Hepatocyte (in vitro differentiated cells): ENCODE results near the gene RTP1. TPM values are rescaled to one million over a fixed set of nuclear protein-coding genes. Genes with fewer than 3 reads are reported as not detected.

ENCODE experiments used
- DNase-seq: peaks from one replicate; pipeline ENCODE4 v3.0.0-alpha.2; 2016; ENCODE audit warnings: low spot score
- H2AFZ ChIP-seq: fragments of 200-600 bp; sonication (generic); 2 replicates; pipeline ENCODE4 v1.6.0; 2016; ENCODE audit warnings: antibody characterized with exemption, mild to moderate bottlenecking
- H3K27ac ChIP-seq: fragments of 200-600 bp; sonication (generic); 2 replicates; pipeline ENCODE4 v1.5.1; 2016; ENCODE audit warnings: mild to moderate bottlenecking
- H3K27me3 ChIP-seq: fragments of 200-600 bp; sonication (generic); 2 replicates; pipeline ENCODE4 v1.6.1; 2016
- H3K36me3 ChIP-seq: fragments of 200-600 bp; sonication (generic); replicated peaks from 2 replicates; pipeline ENCODE4 v1.5.1; 2016; ENCODE audit warnings: low read depth; ENCODE audit not compliant: insufficient read depth
- H3K4me1 ChIP-seq: fragments of 200-600 bp; sonication (generic); 2 replicates; pipeline ENCODE4 v1.5.1; 2016; ENCODE audit warnings: mild to moderate bottlenecking, moderate library complexity; ENCODE audit not compliant: insufficient read depth
- H3K4me2 ChIP-seq: fragments of 200-600 bp; sonication (generic); 2 replicates; pipeline ENCODE4 v1.6.0; 2016
- H3K4me3 ChIP-seq: fragments of 200-600 bp; sonication (generic); 2 replicates; pipeline ENCODE4 v1.5.1; 2016; ENCODE audit warnings: mild to moderate bottlenecking
- H3K79me2 ChIP-seq: fragments of 200-600 bp; sonication (generic); 2 replicates; pipeline ENCODE4 v1.6.0; 2017; ENCODE audit warnings: mild to moderate bottlenecking
- H3K9me2 ChIP-seq: fragments of 200-600 bp; sonication (generic); replicated peaks from 2 replicates; pipeline ENCODE4 v1.6.0; 2017; ENCODE audit warnings: mild to moderate bottlenecking; ENCODE audit not compliant: insufficient read depth
- H3K9me3 ChIP-seq: fragments of 200-600 bp; sonication (generic); 2 replicates; pipeline ENCODE4 v1.5.1; 2016; ENCODE audit warnings: low read depth, mild to moderate bottlenecking
- H4K20me1 ChIP-seq: fragments of 200-600 bp; sonication (generic); 2 replicates; pipeline ENCODE4 v1.6.0; 2016; ENCODE audit warnings: mild to moderate bottlenecking; ENCODE audit not compliant: insufficient read depth, poor library complexity, severe bottlenecking
- EZH2 ChIP-seq: fragments of 200-600 bp; sonication (generic); IDR thresholded peaks from 2 replicates; pipeline ENCODE4 v1.6.1; 2016; ENCODE audit warnings: antibody characterized with exemption, mild to moderate bottlenecking, borderline replicate concordance
- EZH2phosphoT487 ChIP-seq: fragments of 200-600 bp; sonication (generic); IDR thresholded peaks from one replicate; pipeline ENCODE4 v1.6.1; 2018; ENCODE audit warnings: antibody characterized with exemption, mild to moderate bottlenecking, low read depth, moderate library complexity; ENCODE audit not compliant: unreplicated experiment, severe bottlenecking
- WGBS: methylation state at CpG from one replicate; pipeline ENCODE4 v1.1.6; 2016; ENCODE audit warnings: low lambda C conversion rate; ENCODE audit errors: missing lambda C conversion rate; 5-methylcytosine and 5-hydroxymethylcytosine counted together
- polyA plus RNA-seq: library from polyadenylated mRNA; unstranded; fragments of >200 nt; fragmentation: Nextera tagmentation; extraction: Ambion mirVana; gene quantifications from 2 replicates; pipeline ENCODE4 v1.2.1, GENCODE V29; 2016
- total RNA-seq: library from RNA; depleted of rRNA; stranded (reverse); fragments of >200 nt; gene quantifications from 2 replicates; pipeline ENCODE4 v1.2.3, GENCODE V29; 2014
- TF ChIP-seq, protein P1 (sequence below): fragments of 200-600 bp; sonication (generic); IDR thresholded peaks from 2 replicates; pipeline ENCODE4 v1.5.1; 2016; ENCODE audit warnings: antibody characterized with exemption, mild to moderate bottlenecking; ENCODE audit not compliant: poor library complexity

Gene RTP1
- total and polyA plus RNA-seq, 2 experiments from 2014 or later, result not detected

DNA sequence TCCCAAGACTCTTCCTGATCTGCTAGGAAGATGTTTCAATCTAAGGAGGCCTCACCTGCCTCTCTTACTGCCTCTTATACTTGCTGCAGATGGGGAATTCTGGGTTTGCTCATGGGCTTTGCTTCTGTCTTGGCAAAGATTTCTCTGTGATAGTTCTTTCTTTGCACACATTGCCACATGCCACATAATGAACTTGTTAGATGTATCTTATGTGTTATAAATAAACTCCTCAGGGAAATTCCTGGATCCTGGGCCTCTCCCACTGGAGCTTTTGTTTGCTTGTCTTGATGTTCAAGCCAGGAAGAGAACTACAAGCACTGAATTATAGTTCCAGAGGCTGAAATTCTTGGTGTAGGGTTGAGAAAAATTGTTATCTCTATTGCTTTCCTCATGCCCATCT is 12.2 kb downstream of the RTP1 start:
- no peak overlapping the region for H2AFZ ChIP-seq
- H3K9me2 ChIP-seq, result no peaks in the 10 kb centered on the region
- H3K4me2 ChIP-seq, result no peak overlapping the region
- H3K27me3 ChIP-seq, result no peaks in the 10 kb centered on the region
- no peak overlapping the region for H3K27ac ChIP-seq
- H3K9me3 ChIP-seq, result no peaks in the 10 kb centered on the region
- peaks cover 19% of the 10 kb centered on the region for H3K4me1 ChIP-seq
- TF ChIP-seq EZH2phosphoT487, result no peak
- TF ChIP-seq EZH2, result no peak
- TF ChIP-seq, protein P1, sequence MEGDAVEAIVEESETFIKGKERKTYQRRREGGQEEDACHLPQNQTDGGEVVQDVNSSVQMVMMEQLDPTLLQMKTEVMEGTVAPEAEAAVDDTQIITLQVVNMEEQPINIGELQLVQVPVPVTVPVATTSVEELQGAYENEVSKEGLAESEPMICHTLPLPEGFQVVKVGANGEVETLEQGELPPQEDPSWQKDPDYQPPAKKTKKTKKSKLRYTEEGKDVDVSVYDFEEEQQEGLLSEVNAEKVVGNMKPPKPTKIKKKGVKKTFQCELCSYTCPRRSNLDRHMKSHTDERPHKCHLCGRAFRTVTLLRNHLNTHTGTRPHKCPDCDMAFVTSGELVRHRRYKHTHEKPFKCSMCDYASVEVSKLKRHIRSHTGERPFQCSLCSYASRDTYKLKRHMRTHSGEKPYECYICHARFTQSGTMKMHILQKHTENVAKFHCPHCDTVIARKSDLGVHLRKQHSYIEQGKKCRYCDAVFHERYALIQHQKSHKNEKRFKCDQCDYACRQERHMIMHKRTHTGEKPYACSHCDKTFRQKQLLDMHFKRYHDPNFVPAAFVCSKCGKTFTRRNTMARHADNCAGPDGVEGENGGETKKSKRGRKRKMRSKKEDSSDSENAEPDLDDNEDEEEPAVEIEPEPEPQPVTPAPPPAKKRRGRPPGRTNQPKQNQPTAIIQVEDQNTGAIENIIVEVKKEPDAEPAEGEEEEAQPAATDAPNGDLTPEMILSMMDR, result no peak
- DNase-seq, result no peak
- no peaks in the 10 kb centered on the region for H4K20me1 ChIP-seq
- H3K4me3 ChIP-seq, result no peak overlapping the region
- H3K79me2 ChIP-seq, result no peaks in the 10 kb centered on the region
- H3K36me3 ChIP-seq, result no peaks in the 10 kb centered on the region

DNA sequence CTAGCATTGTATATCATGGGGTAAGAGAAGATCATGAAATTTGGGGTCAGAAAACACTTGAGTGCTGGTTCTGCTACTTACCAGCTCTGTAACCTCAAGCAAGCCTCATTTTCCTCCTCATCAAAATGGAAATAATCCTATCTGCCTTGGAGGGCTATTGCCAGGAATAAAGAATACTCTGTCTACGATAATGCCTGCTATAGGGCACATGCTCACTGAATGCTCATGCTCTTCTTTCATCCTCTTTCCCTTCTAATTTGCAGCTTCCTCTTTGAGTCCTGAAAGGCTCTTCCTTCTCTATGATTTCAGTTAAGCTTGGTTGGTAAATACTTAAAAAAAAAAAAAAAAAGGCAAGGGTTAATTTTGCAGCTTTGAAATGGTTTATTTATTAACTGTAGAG is 12.8 kb downstream of the RTP1 start:
- Histone ChIP-seq H3K36me3 (no peaks in the 10 kb centered on the region), H2AFZ (no peak overlapping the region), H3K4me2 (no peak overlapping the region), H4K20me1 (no peaks in the 10 kb centered on the region), H3K4me3 (no peak overlapping the region), H3K27me3 (no peaks in the 10 kb centered on the region), H3K27ac (no peak overlapping the region), H3K9me2 (no peaks in the 10 kb centered on the region), H3K79me2 (no peaks in the 10 kb centered on the region), H3K4me1 (peaks cover 19% of the 10 kb centered on the region), H3K9me3 (no peaks in the 10 kb centered on the region)
- TF ChIP-seq EZH2 (no peak), EZH2phosphoT487 (no peak)
- TF ChIP-seq, protein P1, result no peak
- 92% methylated on average over 1 of the region's 1 CpG for WGBS
- DNase-seq, result no peak

DNA sequence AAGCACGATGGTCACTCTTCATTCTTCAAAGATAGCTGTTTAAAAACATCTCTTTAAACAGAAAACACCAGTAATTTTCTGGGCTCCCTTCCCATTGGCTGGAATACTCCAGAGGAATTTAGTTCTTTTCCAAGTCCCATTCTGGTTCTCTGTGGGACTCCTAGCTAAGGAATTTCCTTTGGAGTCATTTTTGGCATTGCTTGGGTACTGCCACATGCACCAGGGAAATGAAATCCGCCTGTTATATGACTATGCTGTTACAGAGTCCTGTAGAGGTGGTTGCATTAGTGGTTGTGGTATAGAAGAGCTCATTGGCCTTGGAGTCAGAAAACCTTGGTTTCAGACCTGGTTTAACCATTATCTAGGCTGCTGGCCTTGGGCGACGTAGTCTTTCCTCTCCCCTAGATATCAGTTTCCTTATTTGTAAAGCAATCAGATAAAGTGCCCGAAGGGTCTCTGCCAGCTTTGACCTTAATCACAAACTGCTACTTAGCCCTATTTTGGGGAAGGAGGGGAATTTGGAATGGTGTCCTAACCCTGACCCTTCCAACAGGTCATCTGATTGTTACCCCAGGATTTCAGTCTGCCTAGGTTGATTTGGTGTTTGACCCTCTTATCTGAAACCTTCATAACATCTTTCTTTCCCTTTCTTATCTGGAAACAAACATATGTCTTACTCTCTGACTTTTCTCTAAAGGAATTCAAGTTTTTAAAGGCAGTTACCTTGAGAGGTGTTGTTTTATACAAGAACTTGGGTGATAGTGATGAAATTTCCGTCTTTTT is 13.4 kb downstream of the RTP1 start:
- Histone ChIP-seq H3K9me3 (no peaks in the 10 kb centered on the region), H2AFZ (no peak overlapping the region), H3K27me3 (no peaks in the 10 kb centered on the region), H4K20me1 (no peaks in the 10 kb centered on the region), H3K4me3 (no peak overlapping the region), H3K36me3 (no peaks in the 10 kb centered on the region), H3K79me2 (no peaks in the 10 kb centered on the region), H3K4me1 (peaks cover 19% of the 10 kb centered on the region), H3K9me2 (no peaks in the 10 kb centered on the region), H3K4me2 (peak overlapping the region; percentile 58), H3K27ac (peak overlapping the region; percentile 21)
- DNase-seq, result no peak
- 48% methylated on average over 6 of the region's 6 CpGs for WGBS
- no peak for TF ChIP-seq EZH2phosphoT487
- TF ChIP-seq EZH2, result no peak
- TF ChIP-seq, protein P1, result no peak
